HepG2 (cell line): Measurements from ENCODE around the gene LIMD2. TPM values are rescaled to one million over a fixed set of nuclear protein-coding genes. Genes with fewer than 3 reads are reported as not detected.

Source experiments
- ATF1 ChIP-seq: IDR thresholded peaks from 2 replicates; pipeline ENCODE4 v1.6.1; 2016; ENCODE audit warnings: mild to moderate bottlenecking, control low read depth
- ZNF891 ChIP-seq: sonication (generic); formaldehyde crosslinking; IDR thresholded peaks from 2 replicates; pipeline ENCODE4 v1.5.0; 2020; ENCODE audit warnings: mild to moderate bottlenecking, missing genetic modification reagents
- polyA plus RNA-seq, 8 experiments: library from polyadenylated mRNA; depleted of rRNA in 3 of 8; stranded (reverse) in 7 of 8; unstranded in 1 of 8; fragments of >200 nt; fragmentation: Illumina TruSeq in 4 of 8; extraction: Trizol in 4 of 8; gene quantifications; 2 replicates each; pipeline versions ENCODE4 v1.2.1 to v1.2.3, GENCODE V29; 2011 to 2016; ENCODE audit warnings: low read depth in 4 of 8, missing spikeins in 1 of 8, mixed read lengths in 1 of 8; ENCODE audit not compliant: insufficient read depth in 1 of 8
- total RNA-seq, 5 experiments: library from RNA; depleted of rRNA; stranded (reverse); fragments of >200 nt; fragmentation: Illumina TruSeq; extraction: Trizol; gene quantifications; 2 replicates each; pipeline ENCODE4 v1.2.3, GENCODE V29; 2016; ENCODE audit warnings: low read depth in 1 of 5
- TF ChIP-seq, protein P1 (sequence below): sonication (generic); formaldehyde crosslinking; IDR thresholded peaks from 2 replicates; pipeline ENCODE4 v1.4.0; 2020; ENCODE audit warnings: missing genetic modification reagents, borderline replicate concordance
- TF ChIP-seq, protein P2 (sequence below): sonication (generic); formaldehyde crosslinking; IDR thresholded peaks from 2 replicates; pipeline ENCODE4 v1.9.0; 2021; ENCODE audit warnings: missing genetic modification reagents, borderline replicate concordance
- TF ChIP-seq, protein P3 (sequence below): sonication (generic); formaldehyde crosslinking; IDR thresholded peaks from 2 replicates; pipeline ENCODE4 v1.4.0; 2020; ENCODE audit warnings: mild to moderate bottlenecking, missing genetic modification reagents

LIMD2 gene
- total and polyA plus RNA-seq, 2 of the 13 experiments (the other 11 are each of a cell fraction or from before 2014, with no cell fraction given): 9.0 to 20.8 TPM

DNA sequence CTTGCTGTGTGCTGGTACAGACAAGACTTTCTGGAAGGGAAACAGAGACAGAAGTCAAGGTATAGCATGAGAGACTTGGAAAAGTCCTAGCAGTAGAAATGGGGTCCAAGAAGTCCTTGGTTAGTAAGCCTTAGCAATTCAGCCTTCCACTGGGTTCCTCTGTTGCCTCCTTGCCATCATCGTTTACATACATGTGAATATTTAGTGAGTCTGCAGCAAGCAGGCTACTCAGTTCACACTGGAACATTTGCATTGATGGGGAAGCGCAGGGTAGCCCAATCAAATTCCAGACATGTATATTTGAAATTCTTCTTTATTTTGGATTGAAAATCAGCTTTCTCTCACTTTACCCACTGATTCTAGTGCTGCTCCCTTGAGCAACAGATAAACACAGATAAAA lies 27.1 kb downstream of the LIMD2 start (continued):
- TF ChIP-seq, protein P1, sequence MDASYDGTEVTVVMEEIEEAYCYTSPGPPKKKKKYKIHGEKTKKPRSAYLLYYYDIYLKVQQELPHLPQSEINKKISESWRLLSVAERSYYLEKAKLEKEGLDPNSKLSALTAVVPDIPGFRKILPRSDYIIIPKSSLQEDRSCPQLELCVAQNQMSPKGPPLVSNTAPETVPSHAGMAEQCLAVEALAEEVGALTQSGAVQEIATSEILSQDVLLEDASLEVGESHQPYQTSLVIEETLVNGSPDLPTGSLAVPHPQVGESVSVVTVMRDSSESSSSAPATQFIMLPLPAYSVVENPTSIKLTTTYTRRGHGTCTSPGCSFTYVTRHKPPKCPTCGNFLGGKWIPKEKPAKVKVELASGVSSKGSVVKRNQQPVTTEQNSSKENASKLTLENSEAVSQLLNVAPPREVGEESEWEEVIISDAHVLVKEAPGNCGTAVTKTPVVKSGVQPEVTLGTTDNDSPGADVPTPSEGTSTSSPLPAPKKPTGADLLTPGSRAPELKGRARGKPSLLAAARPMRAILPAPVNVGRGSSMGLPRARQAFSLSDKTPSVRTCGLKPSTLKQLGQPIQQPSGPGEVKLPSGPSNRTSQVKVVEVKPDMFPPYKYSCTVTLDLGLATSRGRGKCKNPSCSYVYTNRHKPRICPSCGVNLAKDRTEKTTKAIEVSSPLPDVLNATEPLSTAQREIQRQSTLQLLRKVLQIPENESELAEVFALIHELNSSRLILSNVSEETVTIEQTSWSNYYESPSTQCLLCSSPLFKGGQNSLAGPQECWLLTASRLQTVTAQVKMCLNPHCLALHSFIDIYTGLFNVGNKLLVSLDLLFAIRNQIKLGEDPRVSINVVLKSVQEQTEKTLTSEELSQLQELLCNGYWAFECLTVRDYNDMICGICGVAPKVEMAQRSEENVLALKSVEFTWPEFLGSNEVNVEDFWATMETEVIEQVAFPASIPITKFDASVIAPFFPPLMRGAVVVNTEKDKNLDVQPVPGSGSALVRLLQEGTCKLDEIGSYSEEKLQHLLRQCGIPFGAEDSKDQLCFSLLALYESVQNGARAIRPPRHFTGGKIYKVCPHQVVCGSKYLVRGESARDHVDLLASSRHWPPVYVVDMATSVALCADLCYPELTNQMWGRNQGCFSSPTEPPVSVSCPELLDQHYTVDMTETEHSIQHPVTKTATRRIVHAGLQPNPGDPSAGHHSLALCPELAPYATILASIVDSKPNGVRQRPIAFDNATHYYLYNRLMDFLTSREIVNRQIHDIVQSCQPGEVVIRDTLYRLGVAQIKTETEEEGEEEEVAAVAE (CRISPR knock-in tag): no peak
- TF ChIP-seq ZNF891 (CRISPR knock-in tag) (no peak), ATF1 (no peak)
- TF ChIP-seq, protein P2, sequence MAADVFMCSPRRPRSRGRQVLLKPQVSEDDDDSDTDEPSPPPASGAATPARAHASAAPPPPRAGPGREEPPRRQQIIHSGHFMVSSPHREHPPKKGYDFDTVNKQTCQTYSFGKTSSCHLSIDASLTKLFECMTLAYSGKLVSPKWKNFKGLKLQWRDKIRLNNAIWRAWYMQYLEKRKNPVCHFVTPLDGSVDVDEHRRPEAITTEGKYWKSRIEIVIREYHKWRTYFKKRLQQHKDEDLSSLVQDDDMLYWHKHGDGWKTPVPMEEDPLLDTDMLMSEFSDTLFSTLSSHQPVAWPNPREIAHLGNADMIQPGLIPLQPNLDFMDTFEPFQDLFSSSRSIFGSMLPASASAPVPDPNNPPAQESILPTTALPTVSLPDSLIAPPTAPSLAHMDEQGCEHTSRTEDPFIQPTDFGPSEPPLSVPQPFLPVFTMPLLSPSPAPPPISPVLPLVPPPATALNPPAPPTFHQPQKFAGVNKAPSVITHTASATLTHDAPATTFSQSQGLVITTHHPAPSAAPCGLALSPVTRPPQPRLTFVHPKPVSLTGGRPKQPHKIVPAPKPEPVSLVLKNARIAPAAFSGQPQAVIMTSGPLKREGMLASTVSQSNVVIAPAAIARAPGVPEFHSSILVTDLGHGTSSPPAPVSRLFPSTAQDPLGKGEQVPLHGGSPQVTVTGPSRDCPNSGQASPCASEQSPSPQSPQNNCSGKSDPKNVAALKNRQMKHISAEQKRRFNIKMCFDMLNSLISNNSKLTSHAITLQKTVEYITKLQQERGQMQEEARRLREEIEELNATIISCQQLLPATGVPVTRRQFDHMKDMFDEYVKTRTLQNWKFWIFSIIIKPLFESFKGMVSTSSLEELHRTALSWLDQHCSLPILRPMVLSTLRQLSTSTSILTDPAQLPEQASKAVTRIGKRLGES (CRISPR knock-in tag): no peak
- TF ChIP-seq, protein P3, sequence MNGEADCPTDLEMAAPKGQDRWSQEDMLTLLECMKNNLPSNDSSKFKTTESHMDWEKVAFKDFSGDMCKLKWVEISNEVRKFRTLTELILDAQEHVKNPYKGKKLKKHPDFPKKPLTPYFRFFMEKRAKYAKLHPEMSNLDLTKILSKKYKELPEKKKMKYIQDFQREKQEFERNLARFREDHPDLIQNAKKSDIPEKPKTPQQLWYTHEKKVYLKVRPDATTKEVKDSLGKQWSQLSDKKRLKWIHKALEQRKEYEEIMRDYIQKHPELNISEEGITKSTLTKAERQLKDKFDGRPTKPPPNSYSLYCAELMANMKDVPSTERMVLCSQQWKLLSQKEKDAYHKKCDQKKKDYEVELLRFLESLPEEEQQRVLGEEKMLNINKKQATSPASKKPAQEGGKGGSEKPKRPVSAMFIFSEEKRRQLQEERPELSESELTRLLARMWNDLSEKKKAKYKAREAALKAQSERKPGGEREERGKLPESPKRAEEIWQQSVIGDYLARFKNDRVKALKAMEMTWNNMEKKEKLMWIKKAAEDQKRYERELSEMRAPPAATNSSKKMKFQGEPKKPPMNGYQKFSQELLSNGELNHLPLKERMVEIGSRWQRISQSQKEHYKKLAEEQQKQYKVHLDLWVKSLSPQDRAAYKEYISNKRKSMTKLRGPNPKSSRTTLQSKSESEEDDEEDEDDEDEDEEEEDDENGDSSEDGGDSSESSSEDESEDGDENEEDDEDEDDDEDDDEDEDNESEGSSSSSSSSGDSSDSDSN (CRISPR knock-in tag): no peak
